DND-41 (cell line): ENCODE results near the gene SLC31A1.

Experiments used
- ATAC-seq: fragments of 200-7000 bp; cut with Tn5 transposase; 3 replicates; pipeline ENCODE4 v1.9.1; 2021; ENCODE audit warnings: low read depth; ENCODE audit not compliant: insufficient read depth
- DNase-seq: peaks from one replicate; pipeline ENCODE4 v3.0.0-alpha.2; 2020
- H2AFZ ChIP-seq: 2 replicates; pipeline ENCODE4 v1.6.0; 2012; ENCODE audit warnings: low read depth, low read length
- H3K27ac ChIP-seq: 2 replicates; pipeline ENCODE4 v1.5.1; 2012; ENCODE audit warnings: low read length, inconsistent platforms
- H3K27me3 ChIP-seq: fragments of 200-600 bp; sonication (generic); 2 replicates; pipeline ENCODE4 v1.6.0; 2012; ENCODE audit warnings: low read length, mild to moderate bottlenecking, inconsistent platforms; ENCODE audit not compliant: insufficient read depth, poor library complexity
- H3K36me3 ChIP-seq: 2 replicates; pipeline ENCODE4 v1.5.1; 2012; ENCODE audit warnings: low read length, inconsistent platforms; ENCODE audit not compliant: insufficient read depth
- H3K4me1 ChIP-seq: 2 replicates; pipeline ENCODE4 v1.5.1; 2012; ENCODE audit warnings: mild to moderate bottlenecking, low read length; ENCODE audit not compliant: insufficient read depth
- H3K4me2 ChIP-seq: 2 replicates; pipeline ENCODE4 v1.6.0; 2012; ENCODE audit warnings: mild to moderate bottlenecking, moderate library complexity, low read length, inconsistent platforms; ENCODE audit not compliant: insufficient read depth
- H3K4me3 ChIP-seq, 2 experiments: fragments of 200-600 bp in 1 of 2; shearing (Covaris generic) in 1 of 2; 2 replicates each; pipeline ENCODE4 v1.5.1; 2012 to 2016; ENCODE audit warnings: inconsistent platforms in 2 of 2, low read length in 2 of 2, mild to moderate bottlenecking in 2 of 2, low read depth in 1 of 2, moderate library complexity in 1 of 2
- H3K79me2 ChIP-seq: 2 replicates; pipeline ENCODE4 v1.6.0; 2012; ENCODE audit warnings: low read length, inconsistent platforms; ENCODE audit not compliant: insufficient read depth
- H3K9ac ChIP-seq: 2 replicates; pipeline ENCODE4 v1.6.0; 2012; ENCODE audit warnings: low read depth, mild to moderate bottlenecking, inconsistent platforms, low read length, moderate library complexity
- H3K9me3 ChIP-seq: 2 replicates; pipeline ENCODE4 v1.5.1; 2012; ENCODE audit warnings: low read length, moderate library complexity, mild to moderate bottlenecking, inconsistent platforms; ENCODE audit not compliant: insufficient read depth, severe bottlenecking
- H4K20me1 ChIP-seq: 2 replicates; pipeline ENCODE4 v1.6.0; 2012; ENCODE audit warnings: low read length; ENCODE audit not compliant: insufficient read depth
- EZH2 ChIP-seq: IDR thresholded peaks from 3 replicates; pipeline ENCODE4 v1.6.1; 2012; ENCODE audit warnings: borderline replicate concordance, low read depth, mild to moderate bottlenecking, moderate library complexity, low read length, inconsistent platforms; ENCODE audit not compliant: severe bottlenecking
- TF ChIP-seq, protein P1 (sequence below): IDR thresholded peaks from 2 replicates; pipeline ENCODE4 v1.5.1; 2012; ENCODE audit warnings: borderline replicate concordance, low read length, moderate library complexity, mild to moderate bottlenecking; ENCODE audit not compliant: poor library complexity, severe bottlenecking; ENCODE audit errors: extremely low read depth

Gene SLC31A1

DNA sequence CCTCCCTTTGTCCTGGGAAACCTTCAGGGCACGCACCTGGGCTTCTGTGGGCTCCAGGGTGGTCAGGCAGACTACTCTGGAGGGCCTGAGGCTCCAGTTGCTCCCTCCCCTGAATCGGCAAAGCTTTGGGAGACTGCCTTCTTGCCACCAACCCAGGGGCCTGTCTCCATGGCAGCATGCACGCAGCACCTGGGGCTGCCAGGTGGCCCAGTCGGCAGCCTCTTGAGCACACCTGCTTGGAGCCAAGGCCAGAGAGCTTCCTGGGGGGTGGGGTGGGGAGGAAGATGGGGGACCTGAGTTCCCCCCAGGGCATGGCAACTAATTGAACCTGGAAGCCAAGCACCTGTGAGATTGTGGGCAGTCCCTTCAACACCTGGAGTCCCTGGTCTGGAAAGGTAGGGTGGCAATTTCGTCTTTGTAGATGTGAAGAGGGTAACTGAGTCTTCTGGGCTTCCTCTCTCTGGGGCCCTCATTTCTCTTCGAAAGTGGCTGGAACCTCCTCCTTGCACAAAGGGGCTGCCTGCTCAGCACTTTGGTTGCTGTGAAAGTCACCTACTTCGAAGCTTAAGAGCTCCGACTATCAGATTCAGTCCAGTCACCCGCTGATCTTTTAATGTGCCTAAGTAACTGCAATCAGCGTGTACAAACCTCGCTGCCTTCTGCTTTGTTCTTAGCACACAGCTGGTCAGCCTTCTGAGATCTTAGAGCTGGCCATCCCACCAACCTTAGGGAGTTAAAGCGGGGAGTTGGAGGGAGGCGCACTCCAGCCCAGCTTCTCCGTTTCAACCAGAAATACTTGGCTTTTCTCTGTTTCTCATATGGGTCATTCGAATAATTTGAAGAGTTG is 77.8 kb downstream of the SLC31A1 start:
- H3K4me1 ChIP-seq: no peaks in the 10 kb centered on the region
- H4K20me1 ChIP-seq: no peaks in the 10 kb centered on the region
- H2AFZ ChIP-seq: no peak overlapping the region
- H3K27ac ChIP-seq: no peak overlapping the region
- H3K36me3 ChIP-seq: no peaks in the 10 kb centered on the region
- H3K9ac ChIP-seq: no peak overlapping the region
- no peaks in the 10 kb centered on the region for H3K9me3 ChIP-seq
- DNase-seq (no peak), ATAC-seq (no peak)
- H3K4me3 ChIP-seq: no peak overlapping the region
- no peaks in the 10 kb centered on the region for H3K79me2 ChIP-seq
- no peak for TF ChIP-seq EZH2
- TF ChIP-seq, protein P1, sequence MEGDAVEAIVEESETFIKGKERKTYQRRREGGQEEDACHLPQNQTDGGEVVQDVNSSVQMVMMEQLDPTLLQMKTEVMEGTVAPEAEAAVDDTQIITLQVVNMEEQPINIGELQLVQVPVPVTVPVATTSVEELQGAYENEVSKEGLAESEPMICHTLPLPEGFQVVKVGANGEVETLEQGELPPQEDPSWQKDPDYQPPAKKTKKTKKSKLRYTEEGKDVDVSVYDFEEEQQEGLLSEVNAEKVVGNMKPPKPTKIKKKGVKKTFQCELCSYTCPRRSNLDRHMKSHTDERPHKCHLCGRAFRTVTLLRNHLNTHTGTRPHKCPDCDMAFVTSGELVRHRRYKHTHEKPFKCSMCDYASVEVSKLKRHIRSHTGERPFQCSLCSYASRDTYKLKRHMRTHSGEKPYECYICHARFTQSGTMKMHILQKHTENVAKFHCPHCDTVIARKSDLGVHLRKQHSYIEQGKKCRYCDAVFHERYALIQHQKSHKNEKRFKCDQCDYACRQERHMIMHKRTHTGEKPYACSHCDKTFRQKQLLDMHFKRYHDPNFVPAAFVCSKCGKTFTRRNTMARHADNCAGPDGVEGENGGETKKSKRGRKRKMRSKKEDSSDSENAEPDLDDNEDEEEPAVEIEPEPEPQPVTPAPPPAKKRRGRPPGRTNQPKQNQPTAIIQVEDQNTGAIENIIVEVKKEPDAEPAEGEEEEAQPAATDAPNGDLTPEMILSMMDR: no peak
- H3K27me3 ChIP-seq: no peaks in the 10 kb centered on the region
- H3K4me2 ChIP-seq: no peak overlapping the region

DNA sequence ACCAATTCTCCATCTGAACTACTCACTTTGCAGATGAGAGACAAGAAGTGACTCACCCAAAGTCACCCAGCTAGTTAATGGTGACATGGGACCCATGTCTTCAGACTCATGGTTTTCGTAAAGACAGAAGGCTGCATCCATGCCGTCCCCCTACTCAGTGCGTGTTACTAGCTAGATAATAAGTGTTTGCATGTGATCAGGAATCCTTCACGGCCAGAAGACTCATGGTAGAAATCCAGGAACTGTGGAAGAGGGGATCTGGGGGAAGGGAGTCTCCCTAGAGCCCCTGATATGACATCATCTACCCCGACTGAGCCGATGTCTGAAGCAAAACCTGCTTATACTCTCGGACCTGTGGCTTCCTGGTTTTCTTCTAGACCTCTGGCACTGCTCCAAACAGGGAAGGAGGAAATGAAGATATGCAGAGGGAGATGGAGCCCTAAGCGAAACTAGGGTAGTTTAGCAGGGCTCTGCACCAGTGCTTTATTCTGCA is 78.5 kb downstream of the SLC31A1 start:
- Histone ChIP-seq H3K27ac (no peak overlapping the region), H3K36me3 (no peaks in the 10 kb centered on the region), H3K9ac (no peak overlapping the region), H3K4me1 (no peaks in the 10 kb centered on the region), H2AFZ (no peak overlapping the region), H4K20me1 (no peaks in the 10 kb centered on the region), H3K27me3 (no peaks in the 10 kb centered on the region), H3K9me3 (no peaks in the 10 kb centered on the region), H3K79me2 (no peaks in the 10 kb centered on the region), H3K4me3 (no peak overlapping the region), H3K4me2 (no peak overlapping the region)
- DNase-seq (no peak), ATAC-seq (no peak)
- TF ChIP-seq, protein P1: no peak
- TF ChIP-seq EZH2: no peak

DNA sequence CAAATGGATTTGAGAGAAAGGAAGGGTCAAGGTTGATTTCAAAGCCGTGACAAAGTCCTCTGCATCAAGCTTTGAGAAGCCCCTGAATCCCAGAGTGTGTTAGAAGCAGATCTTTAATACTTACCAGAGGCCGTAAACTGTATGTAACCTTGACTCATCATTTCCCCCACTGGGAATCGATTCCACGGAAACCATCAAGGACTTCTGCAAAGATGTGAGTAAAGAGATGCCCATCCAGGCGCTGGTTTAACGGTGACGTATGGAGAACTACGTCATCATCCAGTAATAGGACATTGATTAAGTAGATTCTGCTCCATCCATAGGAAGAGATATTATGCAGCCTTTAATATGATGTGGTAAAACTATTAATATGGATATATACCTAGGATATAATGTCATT is 80.2 kb downstream of the SLC31A1 start:
- no peaks in the 10 kb centered on the region for H3K36me3 ChIP-seq
- no peak overlapping the region for H3K9ac ChIP-seq
- no peak overlapping the region for H3K4me3 ChIP-seq
- no peaks in the 10 kb centered on the region for H4K20me1 ChIP-seq
- H3K4me2 ChIP-seq: no peak overlapping the region
- no peak for ATAC-seq
- no peaks in the 10 kb centered on the region for H3K27me3 ChIP-seq
- H2AFZ ChIP-seq: no peak overlapping the region
- H3K9me3 ChIP-seq: no peaks in the 10 kb centered on the region
- TF ChIP-seq EZH2: no peak
- TF ChIP-seq, protein P1: no peak
- H3K27ac ChIP-seq: no peak overlapping the region
- no peak for DNase-seq
- no peaks in the 10 kb centered on the region for H3K79me2 ChIP-seq
- no peaks in the 10 kb centered on the region for H3K4me1 ChIP-seq
